HCT116 (cell line): Measurements from ENCODE around the gene TBRG4.

Experiments used
- EZH2 ChIP-seq: fragments of 200-600 bp; sonication (generic); IDR thresholded peaks from 2 replicates; pipeline ENCODE4 v1.6.1; 2017; ENCODE audit warnings: antibody characterized with exemption, mixed run types
- RAD21 ChIP-seq: IDR thresholded peaks from 2 replicates; pipeline ENCODE4 v1.6.1; 2012; ENCODE audit warnings: low read depth, mild to moderate bottlenecking
- REST ChIP-seq: IDR thresholded peaks from 2 replicates; pipeline ENCODE4 v1.6.1; 2012; ENCODE audit warnings: low read depth
- SRF ChIP-seq: IDR thresholded peaks from 2 replicates; pipeline ENCODE4 v1.6.1; 2012; ENCODE audit warnings: low read depth
- TF ChIP-seq, protein P1 (sequence below), 3 experiments: fragments of 200-600 bp in 1 of 3; sonication (generic) in 1 of 3; IDR thresholded peaks in 2 of 3; conservative IDR thresholded peaks in 1 of 3; 2 replicates each; pipeline ENCODE4 v1.5.1; 2012 to 2017; ENCODE audit warnings: low read depth in 2 of 3, low read length in 2 of 3, antibody characterized with exemption in 1 of 3, borderline replicate concordance in 1 of 3, control low read depth in 1 of 3, mild to moderate bottlenecking in 1 of 3, mixed read lengths in 1 of 3, mixed run types in 1 of 3, moderate library complexity in 1 of 3; ENCODE audit not compliant: insufficient read depth in 1 of 3

DNA sequence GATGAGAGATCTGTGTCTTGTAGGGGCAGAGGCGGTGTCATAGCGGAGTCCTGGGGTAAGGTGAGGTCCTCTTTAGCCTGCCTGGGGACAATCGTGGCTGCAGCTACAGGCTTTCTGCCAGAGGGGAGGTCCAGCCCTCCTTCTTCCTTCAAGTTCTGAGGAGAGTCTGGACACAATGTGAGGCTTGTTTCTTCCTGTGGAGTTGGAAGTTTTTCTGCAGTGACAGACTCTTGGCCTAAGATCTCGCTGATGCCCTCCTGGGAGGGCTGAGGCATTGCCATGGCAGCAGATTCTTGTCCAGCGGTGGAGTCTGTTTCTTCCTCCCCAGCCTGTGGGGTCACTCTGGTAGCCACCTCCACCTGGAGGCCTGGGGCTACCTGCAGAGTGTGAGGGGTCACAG lies 27.2 kb downstream of the TBRG4 start:
- TF ChIP-seq, protein P1, sequence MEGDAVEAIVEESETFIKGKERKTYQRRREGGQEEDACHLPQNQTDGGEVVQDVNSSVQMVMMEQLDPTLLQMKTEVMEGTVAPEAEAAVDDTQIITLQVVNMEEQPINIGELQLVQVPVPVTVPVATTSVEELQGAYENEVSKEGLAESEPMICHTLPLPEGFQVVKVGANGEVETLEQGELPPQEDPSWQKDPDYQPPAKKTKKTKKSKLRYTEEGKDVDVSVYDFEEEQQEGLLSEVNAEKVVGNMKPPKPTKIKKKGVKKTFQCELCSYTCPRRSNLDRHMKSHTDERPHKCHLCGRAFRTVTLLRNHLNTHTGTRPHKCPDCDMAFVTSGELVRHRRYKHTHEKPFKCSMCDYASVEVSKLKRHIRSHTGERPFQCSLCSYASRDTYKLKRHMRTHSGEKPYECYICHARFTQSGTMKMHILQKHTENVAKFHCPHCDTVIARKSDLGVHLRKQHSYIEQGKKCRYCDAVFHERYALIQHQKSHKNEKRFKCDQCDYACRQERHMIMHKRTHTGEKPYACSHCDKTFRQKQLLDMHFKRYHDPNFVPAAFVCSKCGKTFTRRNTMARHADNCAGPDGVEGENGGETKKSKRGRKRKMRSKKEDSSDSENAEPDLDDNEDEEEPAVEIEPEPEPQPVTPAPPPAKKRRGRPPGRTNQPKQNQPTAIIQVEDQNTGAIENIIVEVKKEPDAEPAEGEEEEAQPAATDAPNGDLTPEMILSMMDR (IDR thresholded peaks at IDR 0.05 in 2 of 3, conservative IDR thresholded peaks at IDR 0.05 in 1 of 3; ENCODE audit: borderline replicate concordance in 1 of 3, insufficient read depth in 1 of 3, low read depth in 2 of 3, low read length in 2 of 3), result no peak
- TF ChIP-seq RAD21, result no peak
- no peak for TF ChIP-seq EZH2
- TF ChIP-seq REST, result no peak
- no peak for TF ChIP-seq SRF
